ENCODE data around the gene ABL1. TPM values are rescaled to one million over a fixed set of nuclear protein-coding genes. Genes with fewer than 3 reads are reported as not detected.
A peak's percentile ranks its signal among the peaks of the same experiment; 100 is the strongest.

Gene ABL1
- total RNA-seq, 1 donor: 94.8 TPM

DNA sequence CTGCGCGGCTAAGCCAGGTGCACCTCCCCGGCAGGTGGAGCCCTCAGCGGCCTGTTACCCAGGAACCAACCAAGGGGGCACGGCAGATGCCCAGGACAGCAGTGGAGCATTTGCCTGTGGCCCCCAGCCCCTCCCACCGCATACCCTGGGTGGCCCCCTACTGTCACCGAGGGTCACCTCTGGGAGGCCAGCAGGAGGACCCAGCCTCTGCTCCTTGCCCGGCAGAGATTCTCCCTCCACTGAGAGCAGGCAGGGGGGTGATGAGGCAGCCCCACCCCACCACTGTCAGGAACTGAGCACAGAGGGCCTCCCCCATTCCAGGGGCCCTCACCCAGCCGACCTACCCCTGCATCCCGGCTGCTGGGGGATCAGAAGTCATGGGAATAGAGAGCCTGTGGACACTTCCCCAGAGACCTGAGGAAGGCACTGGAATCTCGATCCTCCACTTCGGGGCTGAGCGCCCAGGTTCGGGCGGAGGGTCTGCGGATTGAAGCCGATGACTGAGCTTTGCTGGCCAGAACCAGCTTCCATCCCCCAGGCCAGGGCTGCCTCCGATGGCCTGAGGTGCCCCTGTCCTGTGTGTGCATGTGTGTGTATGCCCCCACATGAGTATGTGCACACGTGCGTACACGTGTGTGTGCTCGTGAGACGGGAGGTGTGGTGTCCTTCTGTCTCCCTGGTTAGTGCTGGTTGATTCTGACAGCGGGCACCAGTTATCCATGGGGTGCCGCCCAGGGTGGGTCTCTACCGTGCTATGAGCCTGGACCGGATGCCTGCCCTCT, 61.4 kb downstream of the ABL1 start, which contains the start of gene QRFP:
QRFP (minus strand) TSS at position 580 of the 782 bp plus-strand sequence. CDS start 2,974 bp downstream, outside the sequence.
- Histone ChIP-seq H3K79me2 (ENCODE audit: insufficient read depth, low read length) (peaks cover under 1% of the 10 kb centered on the region), H3K4me2 (ENCODE audit: insufficient read depth, low read length) (no peak within 1 kb of the TSS), H3K4me3 (ENCODE audit: insufficient read depth, low read length) (no peak within 1 kb of the TSS), H2AFZ (ENCODE audit: low read length) (no peak within 1 kb of the TSS), H3K4me1 (ENCODE audit: insufficient read depth, low read length) (no peaks in the 10 kb centered on the region), H3K36me3 (ENCODE audit: insufficient read depth, low read length) (peaks cover 23% of the 10 kb centered on the region), H3K9me3 (ENCODE audit: low read depth, low read length) (no peaks in the 10 kb centered on the region), H4K20me1 (ENCODE audit: insufficient read depth, low read length) (peaks cover 35% of the 10 kb centered on the region), H3K27me3 (ENCODE audit: insufficient read depth, low read length) (no peaks in the 10 kb centered on the region), H3K27ac (ENCODE audit: low read depth, low read length) (no peak within 1 kb of the TSS)
- peak; percentile 83 for DNase-seq (ENCODE audit: insufficient read length, low spot score, missing footprints)
- TF ChIP-seq, protein P1, sequence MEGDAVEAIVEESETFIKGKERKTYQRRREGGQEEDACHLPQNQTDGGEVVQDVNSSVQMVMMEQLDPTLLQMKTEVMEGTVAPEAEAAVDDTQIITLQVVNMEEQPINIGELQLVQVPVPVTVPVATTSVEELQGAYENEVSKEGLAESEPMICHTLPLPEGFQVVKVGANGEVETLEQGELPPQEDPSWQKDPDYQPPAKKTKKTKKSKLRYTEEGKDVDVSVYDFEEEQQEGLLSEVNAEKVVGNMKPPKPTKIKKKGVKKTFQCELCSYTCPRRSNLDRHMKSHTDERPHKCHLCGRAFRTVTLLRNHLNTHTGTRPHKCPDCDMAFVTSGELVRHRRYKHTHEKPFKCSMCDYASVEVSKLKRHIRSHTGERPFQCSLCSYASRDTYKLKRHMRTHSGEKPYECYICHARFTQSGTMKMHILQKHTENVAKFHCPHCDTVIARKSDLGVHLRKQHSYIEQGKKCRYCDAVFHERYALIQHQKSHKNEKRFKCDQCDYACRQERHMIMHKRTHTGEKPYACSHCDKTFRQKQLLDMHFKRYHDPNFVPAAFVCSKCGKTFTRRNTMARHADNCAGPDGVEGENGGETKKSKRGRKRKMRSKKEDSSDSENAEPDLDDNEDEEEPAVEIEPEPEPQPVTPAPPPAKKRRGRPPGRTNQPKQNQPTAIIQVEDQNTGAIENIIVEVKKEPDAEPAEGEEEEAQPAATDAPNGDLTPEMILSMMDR (IDR thresholded peaks at IDR 0.05; ENCODE audit: extremely low read depth, low read depth, low read length): no peak

DNA sequence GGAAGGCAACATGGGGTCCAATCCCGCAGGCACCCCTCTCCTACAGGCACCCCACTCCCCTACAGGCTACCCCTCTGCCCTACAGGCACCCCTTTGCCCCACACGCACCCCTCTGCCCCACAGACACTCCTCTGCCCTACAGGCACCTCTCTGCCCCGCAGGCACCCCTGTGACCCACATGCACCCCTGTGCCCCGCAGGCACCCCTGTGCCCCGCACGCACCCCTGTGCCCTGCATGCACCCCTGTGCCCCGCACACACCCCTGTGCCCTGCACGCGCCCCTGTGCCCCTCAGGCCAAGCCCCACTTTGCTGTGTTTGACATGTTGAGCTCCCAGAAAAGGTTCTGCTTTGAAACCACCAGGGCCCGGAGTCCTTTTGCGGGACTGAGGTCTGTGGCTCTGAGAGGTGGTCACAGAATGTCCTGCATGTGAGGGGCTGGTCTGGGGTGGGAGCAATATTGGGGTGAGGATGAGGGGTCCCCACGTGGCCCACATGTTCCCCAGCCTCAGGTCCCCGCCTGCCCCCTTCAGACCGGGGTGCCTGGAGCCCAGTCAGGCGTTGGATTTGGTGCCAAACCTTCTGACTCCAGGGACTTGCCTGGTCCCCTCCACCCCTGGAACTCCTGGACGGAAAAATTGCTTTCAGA, 62.2 kb downstream of the ABL1 start:
- no peaks in the 10 kb centered on the region for H3K27me3 ChIP-seq (ENCODE audit: insufficient read depth, low read length)
- no peak overlapping the region for H3K27ac ChIP-seq (ENCODE audit: low read depth, low read length)
- H3K9me3 ChIP-seq (ENCODE audit: low read depth, low read length): no peaks in the 10 kb centered on the region
- H3K4me3 ChIP-seq (ENCODE audit: insufficient read depth, low read length): no peak overlapping the region
- peaks cover 15% of the 10 kb centered on the region for H3K36me3 ChIP-seq (ENCODE audit: insufficient read depth, low read length)
- no peaks in the 10 kb centered on the region for H3K79me2 ChIP-seq (ENCODE audit: insufficient read depth, low read length)
- DNase-seq (ENCODE audit: insufficient read length, low spot score, missing footprints): peak; percentile 76
- H3K4me2 ChIP-seq (ENCODE audit: insufficient read depth, low read length): no peak overlapping the region
- TF ChIP-seq, protein P1 (IDR thresholded peaks at IDR 0.05; ENCODE audit: extremely low read depth, low read depth, low read length): no peak
- H4K20me1 ChIP-seq (ENCODE audit: insufficient read depth, low read length): peaks cover 27% of the 10 kb centered on the region
- H3K4me1 ChIP-seq (ENCODE audit: insufficient read depth, low read length): peaks cover 4% of the 10 kb centered on the region
- no peak overlapping the region for H2AFZ ChIP-seq (ENCODE audit: low read length)

DNA sequence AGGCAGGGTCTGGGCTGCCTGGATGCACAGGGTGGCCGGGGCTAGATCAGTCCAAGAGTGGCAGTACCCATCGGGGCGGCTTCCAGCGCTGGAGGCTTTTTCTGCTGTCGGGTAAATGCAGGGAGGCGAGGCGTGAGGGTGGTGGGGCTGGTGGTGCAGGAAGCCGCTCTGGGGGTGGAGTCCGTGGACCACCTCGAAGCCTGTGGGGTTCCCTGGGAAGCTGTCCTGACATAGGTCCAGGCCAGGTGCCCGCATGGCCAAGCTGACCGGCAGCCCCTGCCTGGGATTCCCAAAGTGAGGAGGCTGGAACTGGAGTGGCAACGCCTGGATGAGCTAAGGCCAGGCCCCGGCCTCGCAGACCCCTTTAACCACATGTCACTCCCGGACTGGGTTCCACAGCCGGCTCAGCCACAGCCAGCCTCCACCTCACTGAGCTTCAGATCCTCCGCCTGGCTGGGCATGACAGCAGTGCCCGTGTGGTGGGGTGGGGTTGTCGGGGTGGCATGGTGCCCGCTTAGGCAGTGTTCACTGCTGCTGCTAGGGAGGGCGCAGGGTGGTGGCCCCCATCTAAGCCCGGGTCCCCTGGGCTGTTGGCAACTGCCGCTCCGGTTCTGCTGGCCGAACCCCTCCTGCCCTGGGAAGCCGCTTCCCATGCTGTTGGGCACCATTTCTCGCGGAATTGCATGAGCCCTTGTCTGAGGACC, 62.9 kb downstream of the ABL1 start:
- peak; percentile 73 for DNase-seq (ENCODE audit: insufficient read length, low spot score, missing footprints)
- no peaks in the 10 kb centered on the region for H3K9me3 ChIP-seq (ENCODE audit: low read depth, low read length)

More for the DNA sequence above, 62.9 kb downstream of the ABL1 start:
- peaks cover 4% of the 10 kb centered on the region for H3K4me1 ChIP-seq (ENCODE audit: insufficient read depth, low read length)
- H3K4me3 ChIP-seq (ENCODE audit: insufficient read depth, low read length): no peak overlapping the region
- no peak overlapping the region for H2AFZ ChIP-seq (ENCODE audit: low read length)
- no peak overlapping the region for H3K4me2 ChIP-seq (ENCODE audit: insufficient read depth, low read length)
- no peak overlapping the region for H3K27ac ChIP-seq (ENCODE audit: low read depth, low read length)
- H3K79me2 ChIP-seq (ENCODE audit: insufficient read depth, low read length): no peaks in the 10 kb centered on the region
- peaks cover 7% of the 10 kb centered on the region for H3K36me3 ChIP-seq (ENCODE audit: insufficient read depth, low read length)
- peaks cover 24% of the 10 kb centered on the region for H4K20me1 ChIP-seq (ENCODE audit: insufficient read depth, low read length)
- TF ChIP-seq, protein P1 (IDR thresholded peaks at IDR 0.05; ENCODE audit: extremely low read depth, low read depth, low read length): no peak
- no peaks in the 10 kb centered on the region for H3K27me3 ChIP-seq (ENCODE audit: insufficient read depth, low read length)
